ENCODE data around the gene BICRAL. TPM values are rescaled to one million over a fixed set of nuclear protein-coding genes. Genes with fewer than 3 reads are reported as not detected.
A peak's percentile ranks its signal among the peaks of the same experiment; 100 is the strongest.

BICRAL gene
- polyA plus RNA-seq, 1 of the 3 experiments (the other 2 are of a cell fraction), result 5.1 TPM

DNA sequence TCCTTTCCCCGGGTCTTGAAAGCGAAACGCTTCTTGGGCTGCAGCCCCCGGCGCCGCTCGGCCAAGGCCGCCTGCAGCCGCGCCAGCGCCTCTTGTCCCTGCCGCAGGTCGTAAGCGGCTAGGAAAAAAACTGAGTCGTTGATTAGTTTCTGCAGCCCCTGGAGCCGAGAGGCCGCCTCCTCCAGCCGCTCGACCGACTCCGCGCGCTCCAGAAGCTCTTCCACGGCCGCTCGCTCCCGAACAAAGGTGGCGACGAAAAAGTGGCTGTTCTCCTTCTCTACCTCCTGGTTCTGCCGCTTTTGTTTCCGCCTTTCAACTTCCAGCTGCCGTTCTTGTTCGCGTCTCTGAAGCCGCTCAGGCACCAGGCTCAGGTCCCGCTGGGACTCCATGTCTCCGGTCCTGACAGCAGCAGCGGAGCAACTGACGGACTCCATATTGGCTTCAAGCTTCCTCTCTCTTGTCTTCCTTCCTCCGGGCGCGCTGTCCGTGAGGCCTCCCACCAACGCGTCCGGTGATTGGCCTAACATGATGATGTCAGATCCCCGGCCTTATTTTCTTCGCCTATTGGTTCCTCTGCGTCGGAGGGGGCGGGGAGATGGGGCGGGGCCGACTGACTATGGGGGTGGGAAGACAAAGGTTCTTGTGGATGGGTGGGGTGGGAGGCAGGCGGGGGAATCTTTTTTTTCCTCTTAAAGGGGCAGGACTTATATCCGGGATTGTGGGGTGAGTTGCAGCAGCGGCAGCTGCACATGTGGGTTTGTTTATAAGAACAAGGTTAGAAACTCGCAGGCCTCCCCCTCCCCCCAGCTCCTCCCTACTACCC, 36.0 kb upstream of the BICRAL start, which contains the start of gene TBCC:
TSS of gene TBCC (minus strand) at position 464 of the 823 bp plus-strand sequence. CDS start at position 434, 30 bp downstream.
- H4K20me1 ChIP-seq (ENCODE audit: insufficient read depth), result peaks cover 7% of the 10 kb centered on the region; the same call in 1 of the 2 replicates
- H3K36me3 ChIP-seq (replicated peaks in 1 of 2; ENCODE audit: control insufficient read depth in 1 of 2, insufficient read depth in 2 of 2, low read length in 1 of 2), result no peaks in the 10 kb centered on the region
- H3K27ac ChIP-seq (ENCODE audit: low read depth in 2 of 2, low read length in 1 of 2), result peak within 1 kb of the TSS; percentile 93 to 96
- 1% methylated on average over 42 of the region's 57 CpGs for WGBS (ENCODE audit: low lambda C conversion rate)
- H3K9ac ChIP-seq, result peak within 1 kb of the TSS; percentile 87
- H3K4me2 ChIP-seq, result peak within 1 kb of the TSS; percentile 96
- DNase-seq, result peak; percentile 97
- peaks cover 40% of the 10 kb centered on the region for H3K79me2 ChIP-seq (ENCODE audit: insufficient read depth)
- H2AFZ ChIP-seq (ENCODE audit: low read depth), result peak within 1 kb of the TSS; percentile 69; the same call in 1 of the 2 replicates
- H3K9me3 ChIP-seq, result no peaks in the 10 kb centered on the region
- no peaks in the 10 kb centered on the region for H3K27me3 ChIP-seq (ENCODE audit: insufficient read depth)
- no peaks in the 10 kb centered on the region for H3K9me2 ChIP-seq
- H3K4me3 ChIP-seq (ENCODE audit: low read depth in 2 of 2, low read length in 1 of 2), result peak within 1 kb of the TSS; percentile 75 to 82
- ChIA-PET CTCF (interaction anchor here (1.2 to 3.2 kb wide), 5 partner anchors 18 to 155 kb away, joined by 3 to 17 read pairs (median 5); partner anchors contain the start of gene BICRAL), POLR2A (interaction anchor here (0.6 to 4.4 kb wide), 14 partner anchors 9 to 576 kb away, joined by 3 to 59 read pairs (median 4); partner anchors contain the start of genes BICRAL, CNPY3, PEX6 and PPP2R5D)
- peaks cover 19 to 30% of the 10 kb centered on the region in 2 experiments; a peak in 3 of 4 replicates for H3K4me1 ChIP-seq (ENCODE audit: control insufficient read depth in 1 of 2, insufficient read depth in 2 of 2, low read depth in 1 of 2, low read length in 1 of 2)
- peaks cover 28% of the 10 kb centered on the region for H3F3A ChIP-seq (replicated peaks; ENCODE audit: insufficient read depth)
- TF ChIP-seq MXI1 (IDR thresholded peaks at IDR 0.05; ENCODE audit: low read depth, low read length), result peak; percentile 72
- TF ChIP-seq EP300 (IDR thresholded peaks at IDR 0.05; ENCODE audit: borderline replicate concordance in 1 of 2, low read depth in 1 of 2, low read length in 1 of 2), result peak in 1 of 2 experiments; percentile 14; a peak in 2 of 4 replicates
- no peak for TF ChIP-seq NRF1 (IDR thresholded peaks at IDR 0.05; ENCODE audit: low read depth, low read length)
- no peak for TF ChIP-seq NFIC (IDR thresholded peaks at IDR 0.05; ENCODE audit: borderline replicate concordance)
- no peak for TF ChIP-seq FOXJ3 (CRISPR knock-in tag; IDR thresholded peaks at IDR 0.05)
- TF ChIP-seq YY1 (IDR thresholded peaks at IDR 0.05; ENCODE audit: low read depth), result peak; percentile 92
- peak; percentile 96 for TF ChIP-seq POLR2AphosphoS5 (IDR thresholded peaks at IDR 0.05; ENCODE audit: low read depth, low read length)
- no peak for TF ChIP-seq USF2 (IDR thresholded peaks at IDR 0.05; ENCODE audit: borderline replicate concordance, low read depth, low read length)
- TF ChIP-seq SMC3 (IDR thresholded peaks at IDR 0.05; ENCODE audit: low read depth, low read length), result no peak
- peak; percentile 62; the same call in 1 of the 2 replicates for TF ChIP-seq REST (IDR thresholded peaks at IDR 0.05; ENCODE audit: low read depth, low read length)
- TF ChIP-seq, protein P1, sequence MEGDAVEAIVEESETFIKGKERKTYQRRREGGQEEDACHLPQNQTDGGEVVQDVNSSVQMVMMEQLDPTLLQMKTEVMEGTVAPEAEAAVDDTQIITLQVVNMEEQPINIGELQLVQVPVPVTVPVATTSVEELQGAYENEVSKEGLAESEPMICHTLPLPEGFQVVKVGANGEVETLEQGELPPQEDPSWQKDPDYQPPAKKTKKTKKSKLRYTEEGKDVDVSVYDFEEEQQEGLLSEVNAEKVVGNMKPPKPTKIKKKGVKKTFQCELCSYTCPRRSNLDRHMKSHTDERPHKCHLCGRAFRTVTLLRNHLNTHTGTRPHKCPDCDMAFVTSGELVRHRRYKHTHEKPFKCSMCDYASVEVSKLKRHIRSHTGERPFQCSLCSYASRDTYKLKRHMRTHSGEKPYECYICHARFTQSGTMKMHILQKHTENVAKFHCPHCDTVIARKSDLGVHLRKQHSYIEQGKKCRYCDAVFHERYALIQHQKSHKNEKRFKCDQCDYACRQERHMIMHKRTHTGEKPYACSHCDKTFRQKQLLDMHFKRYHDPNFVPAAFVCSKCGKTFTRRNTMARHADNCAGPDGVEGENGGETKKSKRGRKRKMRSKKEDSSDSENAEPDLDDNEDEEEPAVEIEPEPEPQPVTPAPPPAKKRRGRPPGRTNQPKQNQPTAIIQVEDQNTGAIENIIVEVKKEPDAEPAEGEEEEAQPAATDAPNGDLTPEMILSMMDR (IDR thresholded peaks at IDR 0.05), result no peak
- TF ChIP-seq TEAD4 (IDR thresholded peaks at IDR 0.05; ENCODE audit: borderline replicate concordance, insufficient read depth), result no peak
- TF ChIP-seq, protein P2, sequence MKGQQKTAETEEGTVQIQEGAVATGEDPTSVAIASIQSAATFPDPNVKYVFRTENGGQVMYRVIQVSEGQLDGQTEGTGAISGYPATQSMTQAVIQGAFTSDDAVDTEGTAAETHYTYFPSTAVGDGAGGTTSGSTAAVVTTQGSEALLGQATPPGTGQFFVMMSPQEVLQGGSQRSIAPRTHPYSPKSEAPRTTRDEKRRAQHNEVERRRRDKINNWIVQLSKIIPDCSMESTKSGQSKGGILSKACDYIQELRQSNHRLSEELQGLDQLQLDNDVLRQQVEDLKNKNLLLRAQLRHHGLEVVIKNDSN (IDR thresholded peaks at IDR 0.05; ENCODE audit: borderline replicate concordance, low read depth), result no peak
- peak; percentile 41 for TF ChIP-seq SIN3A (IDR thresholded peaks at IDR 0.05; ENCODE audit: borderline replicate concordance, low read depth, low read length)
- TF ChIP-seq TCF12 (IDR thresholded peaks at IDR 0.05), result peak; percentile 62
- TF ChIP-seq, protein P3, sequence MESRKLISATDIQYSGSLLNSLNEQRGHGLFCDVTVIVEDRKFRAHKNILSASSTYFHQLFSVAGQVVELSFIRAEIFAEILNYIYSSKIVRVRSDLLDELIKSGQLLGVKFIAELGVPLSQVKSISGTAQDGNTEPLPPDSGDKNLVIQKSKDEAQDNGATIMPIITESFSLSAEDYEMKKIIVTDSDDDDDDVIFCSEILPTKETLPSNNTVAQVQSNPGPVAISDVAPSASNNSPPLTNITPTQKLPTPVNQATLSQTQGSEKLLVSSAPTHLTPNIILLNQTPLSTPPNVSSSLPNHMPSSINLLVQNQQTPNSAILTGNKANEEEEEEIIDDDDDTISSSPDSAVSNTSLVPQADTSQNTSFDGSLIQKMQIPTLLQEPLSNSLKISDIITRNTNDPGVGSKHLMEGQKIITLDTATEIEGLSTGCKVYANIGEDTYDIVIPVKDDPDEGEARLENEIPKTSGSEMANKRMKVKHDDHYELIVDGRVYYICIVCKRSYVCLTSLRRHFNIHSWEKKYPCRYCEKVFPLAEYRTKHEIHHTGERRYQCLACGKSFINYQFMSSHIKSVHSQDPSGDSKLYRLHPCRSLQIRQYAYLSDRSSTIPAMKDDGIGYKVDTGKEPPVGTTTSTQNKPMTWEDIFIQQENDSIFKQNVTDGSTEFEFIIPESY (IDR thresholded peaks at IDR 0.05; ENCODE audit: borderline replicate concordance, low read depth), result no peak
- peak; percentile 85 for TF ChIP-seq RFX5 (IDR thresholded peaks at IDR 0.05; ENCODE audit: low read length)
- TF ChIP-seq, protein P4, sequence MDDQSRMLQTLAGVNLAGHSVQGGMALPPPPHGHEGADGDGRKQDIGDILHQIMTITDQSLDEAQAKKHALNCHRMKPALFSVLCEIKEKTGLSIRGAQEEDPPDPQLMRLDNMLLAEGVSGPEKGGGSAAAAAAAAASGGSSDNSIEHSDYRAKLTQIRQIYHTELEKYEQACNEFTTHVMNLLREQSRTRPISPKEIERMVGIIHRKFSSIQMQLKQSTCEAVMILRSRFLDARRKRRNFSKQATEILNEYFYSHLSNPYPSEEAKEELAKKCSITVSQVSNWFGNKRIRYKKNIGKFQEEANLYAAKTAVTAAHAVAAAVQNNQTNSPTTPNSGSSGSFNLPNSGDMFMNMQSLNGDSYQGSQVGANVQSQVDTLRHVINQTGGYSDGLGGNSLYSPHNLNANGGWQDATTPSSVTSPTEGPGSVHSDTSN (IDR thresholded peaks at IDR 0.05), result no peak
- no peak for TF ChIP-seq RXRA (IDR thresholded peaks at IDR 0.05; ENCODE audit: borderline replicate concordance, low read depth)
- no peak for TF ChIP-seq RCOR1 (IDR thresholded peaks at IDR 0.05; ENCODE audit: low read length)
